ENCODE data around the gene ZBTB7A.

DNA sequence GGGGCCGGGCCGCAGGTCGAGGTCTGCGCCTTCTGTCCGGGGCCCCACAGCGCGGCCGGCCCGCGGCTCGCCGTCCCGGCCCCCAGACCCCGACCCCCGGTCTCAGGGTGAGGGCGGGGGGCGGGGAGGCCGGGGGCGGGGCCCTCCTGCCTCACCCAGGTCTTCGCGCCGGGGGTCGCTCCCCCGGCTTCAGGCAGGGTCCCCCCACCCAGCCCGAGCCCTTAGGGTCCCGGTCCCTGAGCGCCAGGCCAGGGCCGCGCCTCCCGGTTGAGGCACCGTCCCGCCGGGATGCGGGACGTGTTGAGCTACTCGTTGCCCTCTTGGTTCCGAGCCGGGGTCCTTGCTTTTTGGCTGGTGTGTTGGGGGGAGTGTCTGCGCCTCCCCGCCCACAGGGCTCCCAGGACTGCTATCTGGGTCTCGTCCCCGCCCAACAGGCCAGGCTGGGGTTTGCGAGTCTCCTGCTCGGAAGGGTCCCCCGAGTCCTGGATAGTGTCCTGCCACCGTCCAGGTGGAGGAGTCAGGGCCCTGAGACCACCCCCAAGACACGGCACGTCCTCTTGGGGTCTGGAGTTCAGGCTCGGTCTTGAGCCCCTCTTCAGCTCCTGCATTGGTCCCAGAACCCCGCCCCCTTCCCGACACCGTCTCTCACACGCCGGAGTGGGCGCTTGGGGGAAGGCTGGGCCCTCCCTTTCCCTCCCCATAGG lies 58.7 kb downstream of the ZBTB7A start:
- TF ChIP-seq SUZ12 (IDR thresholded peaks at IDR 0.05; ENCODE audit: unreplicated experiment) = no peak
- TF ChIP-seq EZH2 (IDR thresholded peaks at IDR 0.05; ENCODE audit: borderline replicate concordance, control insufficient read depth, low read depth, low read length) = no peak
- TF ChIP-seq, protein P1, sequence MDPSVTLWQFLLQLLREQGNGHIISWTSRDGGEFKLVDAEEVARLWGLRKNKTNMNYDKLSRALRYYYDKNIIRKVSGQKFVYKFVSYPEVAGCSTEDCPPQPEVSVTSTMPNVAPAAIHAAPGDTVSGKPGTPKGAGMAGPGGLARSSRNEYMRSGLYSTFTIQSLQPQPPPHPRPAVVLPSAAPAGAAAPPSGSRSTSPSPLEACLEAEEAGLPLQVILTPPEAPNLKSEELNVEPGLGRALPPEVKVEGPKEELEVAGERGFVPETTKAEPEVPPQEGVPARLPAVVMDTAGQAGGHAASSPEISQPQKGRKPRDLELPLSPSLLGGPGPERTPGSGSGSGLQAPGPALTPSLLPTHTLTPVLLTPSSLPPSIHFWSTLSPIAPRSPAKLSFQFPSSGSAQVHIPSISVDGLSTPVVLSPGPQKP (IDR thresholded peaks at IDR 0.05; ENCODE audit: low read depth, low read length) = no peak
- TF ChIP-seq, protein P2, sequence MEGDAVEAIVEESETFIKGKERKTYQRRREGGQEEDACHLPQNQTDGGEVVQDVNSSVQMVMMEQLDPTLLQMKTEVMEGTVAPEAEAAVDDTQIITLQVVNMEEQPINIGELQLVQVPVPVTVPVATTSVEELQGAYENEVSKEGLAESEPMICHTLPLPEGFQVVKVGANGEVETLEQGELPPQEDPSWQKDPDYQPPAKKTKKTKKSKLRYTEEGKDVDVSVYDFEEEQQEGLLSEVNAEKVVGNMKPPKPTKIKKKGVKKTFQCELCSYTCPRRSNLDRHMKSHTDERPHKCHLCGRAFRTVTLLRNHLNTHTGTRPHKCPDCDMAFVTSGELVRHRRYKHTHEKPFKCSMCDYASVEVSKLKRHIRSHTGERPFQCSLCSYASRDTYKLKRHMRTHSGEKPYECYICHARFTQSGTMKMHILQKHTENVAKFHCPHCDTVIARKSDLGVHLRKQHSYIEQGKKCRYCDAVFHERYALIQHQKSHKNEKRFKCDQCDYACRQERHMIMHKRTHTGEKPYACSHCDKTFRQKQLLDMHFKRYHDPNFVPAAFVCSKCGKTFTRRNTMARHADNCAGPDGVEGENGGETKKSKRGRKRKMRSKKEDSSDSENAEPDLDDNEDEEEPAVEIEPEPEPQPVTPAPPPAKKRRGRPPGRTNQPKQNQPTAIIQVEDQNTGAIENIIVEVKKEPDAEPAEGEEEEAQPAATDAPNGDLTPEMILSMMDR (IDR thresholded peaks at IDR 0.05 in 2 of 3, conservative IDR thresholded peaks at IDR 0.05 in 1 of 3; ENCODE audit: control insufficient read depth in 2 of 3, extremely low read depth in 1 of 3, insufficient read depth in 1 of 3, low read depth in 3 of 3, low read length in 3 of 3) = no peak
- no peak for TF ChIP-seq POLR2A (IDR thresholded peaks at IDR 0.05; ENCODE audit: low read depth, low read length)
- TF ChIP-seq, protein P3, sequence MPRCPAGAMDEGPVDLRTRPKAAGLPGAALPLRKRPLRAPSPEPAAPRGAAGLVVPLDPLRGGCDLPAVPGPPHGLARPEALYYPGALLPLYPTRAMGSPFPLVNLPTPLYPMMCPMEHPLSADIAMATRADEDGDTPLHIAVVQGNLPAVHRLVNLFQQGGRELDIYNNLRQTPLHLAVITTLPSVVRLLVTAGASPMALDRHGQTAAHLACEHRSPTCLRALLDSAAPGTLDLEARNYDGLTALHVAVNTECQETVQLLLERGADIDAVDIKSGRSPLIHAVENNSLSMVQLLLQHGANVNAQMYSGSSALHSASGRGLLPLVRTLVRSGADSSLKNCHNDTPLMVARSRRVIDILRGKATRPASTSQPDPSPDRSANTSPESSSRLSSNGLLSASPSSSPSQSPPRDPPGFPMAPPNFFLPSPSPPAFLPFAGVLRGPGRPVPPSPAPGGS (IDR thresholded peaks at IDR 0.05; ENCODE audit: borderline replicate concordance, insufficient read depth, low read depth, low read length, poor library complexity, severe bottlenecking) = no peak
- no peak for TF ChIP-seq STAT3 (IDR thresholded peaks at IDR 0.05; ENCODE audit: low read depth, low read length)
- TF ChIP-seq JUNB (IDR thresholded peaks at IDR 0.05) = no peak
- TF ChIP-seq NFYB (IDR thresholded peaks at IDR 0.05; ENCODE audit: insufficient read depth, low read depth, low read length) = no peak
- TF ChIP-seq GABPA (IDR thresholded peaks at IDR 0.05; ENCODE audit: low read depth) = no peak
- no peak for TF ChIP-seq CBX3 (IDR thresholded peaks at IDR 0.05; ENCODE audit: borderline replicate concordance, low read depth)
- TF ChIP-seq MYC (IDR thresholded peaks at IDR 0.05; ENCODE audit: insufficient read depth, insufficient read length, insufficient replicate concordance, low read length, severe bottlenecking) = no peak

Measured in GM12878 (cell line).